DOHH2 (cell line): Measurements from ENCODE around the gene TRERF1.
"Not testable (repeated sequence)": the region's sequence is repeated elsewhere in the genome, so short reads cannot be mapped to it uniquely, and the experiment has no call there.

Source experiments
- CTCF ChIP-seq: fragments of 200-600 bp; sonication (generic); IDR thresholded peaks from one replicate; pipeline ENCODE4 v1.5.1; 2014; ENCODE audit warnings: antibody characterized with exemption, mild to moderate bottlenecking, low read depth, low read length; ENCODE audit not compliant: poor library complexity, severe bottlenecking
- EZH2phosphoT487 ChIP-seq: fragments of 200-600 bp; sonication (generic); IDR thresholded peaks from 2 replicates; pipeline ENCODE4 v1.6.1; 2017; ENCODE audit warnings: borderline replicate concordance, mild to moderate bottlenecking, antibody characterized with exemption, low read length, moderate library complexity, mixed read lengths

DNA sequence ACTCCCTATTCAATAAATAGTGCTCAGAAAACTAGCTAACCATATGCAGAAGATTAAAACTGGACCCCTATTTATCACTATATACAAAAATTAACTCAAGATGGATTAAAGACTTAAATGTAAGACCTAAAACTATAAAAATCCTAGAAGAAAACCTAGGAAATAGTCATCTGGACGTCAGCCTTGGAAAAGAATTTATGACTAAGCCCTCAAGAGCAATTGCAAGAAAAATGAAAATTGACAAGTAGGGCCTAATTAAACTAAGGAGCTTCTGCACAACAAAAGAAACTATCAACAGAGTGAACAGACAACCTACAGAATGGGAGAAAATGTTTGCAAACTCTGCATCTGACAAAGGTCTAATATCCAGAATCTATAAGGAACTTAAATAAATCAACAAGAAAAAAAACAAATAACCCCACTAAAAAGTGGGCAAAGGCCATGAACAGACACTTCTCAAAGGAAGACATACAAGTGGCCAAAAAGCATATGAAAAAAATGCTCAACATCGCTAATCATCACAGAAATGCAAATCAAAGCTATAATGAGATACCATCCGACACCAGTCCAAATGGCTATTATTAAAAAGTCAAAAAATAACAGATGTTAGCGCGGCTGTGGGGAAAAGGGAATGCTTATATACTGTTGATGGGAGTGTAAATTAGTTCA lies 126.9 kb downstream of the TRERF1 start:
- not testable (repeated sequence) for TF ChIP-seq CTCF, EZH2phosphoT487
